Naive thymus-derived CD4-positive, alpha-beta T cell (primary cell): ENCODE data around the gene FNDC3B. TPM values are rescaled to one million over a fixed set of nuclear protein-coding genes. Genes with fewer than 3 reads are reported as not detected.

Experiments
- ATAC-seq: fragments of 150-1000 bp; cut with Tn5 transposase; 2 replicates; pipeline ENCODE4 v1.10.0; 2021; ENCODE audit warnings: mild to moderate bottlenecking, moderate library complexity
- CTCF ChIA-PET: fragments of 350-600 bp; sonication (Branson Sonifier 250); formaldehyde crosslinking; loops from one replicate; lab custom pipeline; 2021; ENCODE audit warnings: antibody characterized with exemption; lab: Charles Lee
- POLR2A ChIA-PET: fragments of 350-600 bp; sonication (Branson Sonifier 250); formaldehyde crosslinking; loops from one replicate; lab custom pipeline; 2021; ENCODE audit warnings: antibody characterized with exemption, inconsistent platforms; lab: Charles Lee
- DNase-seq, 9 donors: peaks; one replicate each; pipeline versions ENCODE4 v3.0.0 to v3.0.0-alpha.2; 2020 to 2022; ENCODE audit warnings: mixed read lengths in 1 of 9
- H3K27ac ChIP-seq: one replicate; pipeline ENCODE4 v1.7.0; 2013; ENCODE audit warnings: mild to moderate bottlenecking, low read depth, low read length, moderate library complexity
- H3K27me3 ChIP-seq, 2 donors: one replicate each; pipeline ENCODE4 v1.7.0; 2013; ENCODE audit warnings: low read length in 2 of 2, mild to moderate bottlenecking in 2 of 2, moderate library complexity in 2 of 2; ENCODE audit not compliant: control insufficient read depth in 2 of 2, insufficient read depth in 2 of 2
- H3K36me3 ChIP-seq, 3 experiments: 1 replicate in 2 of 3; 2 replicates in 1 of 3; pipeline ENCODE4 v1.7.0; 2013; ENCODE audit warnings: low read length in 3 of 3, mild to moderate bottlenecking in 3 of 3, moderate library complexity in 1 of 3; ENCODE audit not compliant: insufficient read depth in 3 of 3, control insufficient read depth in 2 of 3
- H3K4me1 ChIP-seq, 2 donors: one replicate each; pipeline ENCODE4 v1.7.0; 2013; ENCODE audit warnings: low read length in 2 of 2, mild to moderate bottlenecking in 2 of 2, moderate library complexity in 1 of 2; ENCODE audit not compliant: control insufficient read depth in 2 of 2, insufficient read depth in 2 of 2
- H3K4me3 ChIP-seq: 2 replicates; pipeline ENCODE4 v1.7.0; 2013; ENCODE audit warnings: mild to moderate bottlenecking, low read length
- H3K9me3 ChIP-seq, 3 experiments: 1 replicate in 2 of 3; 2 replicates in 1 of 3; pipeline ENCODE4 v1.7.0; 2013; ENCODE audit warnings: low read length in 3 of 3; ENCODE audit not compliant: control insufficient read depth in 2 of 3
- H3K27ac Mint-ChIP-seq, 9 donors: one replicate each; pipeline ENCODE4 v1.8.0; 2020 to 2022; ENCODE audit warnings: mixed read lengths in 9 of 9, mild to moderate bottlenecking in 8 of 9, moderate library complexity in 5 of 9, inconsistent platforms in 2 of 9
- H3K27me3 Mint-ChIP-seq, 5 donors: one replicate each; pipeline ENCODE4 v1.8.0; 2021 to 2022; ENCODE audit warnings: mixed read lengths in 5 of 5, mild to moderate bottlenecking in 1 of 5
- H3K36me3 Mint-ChIP-seq, 5 donors: one replicate each; pipeline ENCODE4 v1.8.0; 2020 to 2022; ENCODE audit warnings: mixed read lengths in 5 of 5, mild to moderate bottlenecking in 3 of 5, inconsistent platforms in 1 of 5
- H3K4me1 Mint-ChIP-seq, 7 donors: one replicate each; pipeline ENCODE4 v1.8.0; 2020 to 2022; ENCODE audit warnings: mixed read lengths in 7 of 7, mild to moderate bottlenecking in 3 of 7, inconsistent platforms in 1 of 7
- H3K4me3 Mint-ChIP-seq, 10 donors: one replicate each; pipeline ENCODE4 v1.8.0; 2020 to 2022; ENCODE audit warnings: mild to moderate bottlenecking in 10 of 10, mixed read lengths in 10 of 10, moderate library complexity in 6 of 10, inconsistent platforms in 2 of 10
- H3K9me3 Mint-ChIP-seq, 11 donors: one replicate each; pipeline ENCODE4 v1.8.0; 2020 to 2022; ENCODE audit warnings: mixed read lengths in 11 of 11, mild to moderate bottlenecking in 4 of 11, inconsistent platforms in 1 of 11, moderate library complexity in 1 of 11
- intact Hi-C, 2 donors: fragments of 100-400 bp; cut with micrococcal nuclease; formaldehyde crosslinking; loops; one replicate each; pipeline ENCODE4 v1.15.1; 2023
- polyA plus RNA-seq, 2 donors: library from polyadenylated mRNA; unstranded; fragments of 300-500 nt; fragmentation: Illumina TruSeq; gene quantifications; one replicate each; pipeline ENCODE4 v1.2.3, GENCODE V29; 2021
- total RNA-seq, 6 experiments: library from RNA in 5 of 6; stranded (reverse) in 5 of 6; gene quantifications; 1 replicate in 5 of 6; 2 replicates in 1 of 6; pipeline ENCODE4 v1.2.3 and lab custom pipeline; 2021 to 2026

Gene FNDC3B
- total and polyA plus RNA-seq, 7 experiments from 2014 or later: 8.6 to 78.6 (median 25.6) TPM

DNA sequence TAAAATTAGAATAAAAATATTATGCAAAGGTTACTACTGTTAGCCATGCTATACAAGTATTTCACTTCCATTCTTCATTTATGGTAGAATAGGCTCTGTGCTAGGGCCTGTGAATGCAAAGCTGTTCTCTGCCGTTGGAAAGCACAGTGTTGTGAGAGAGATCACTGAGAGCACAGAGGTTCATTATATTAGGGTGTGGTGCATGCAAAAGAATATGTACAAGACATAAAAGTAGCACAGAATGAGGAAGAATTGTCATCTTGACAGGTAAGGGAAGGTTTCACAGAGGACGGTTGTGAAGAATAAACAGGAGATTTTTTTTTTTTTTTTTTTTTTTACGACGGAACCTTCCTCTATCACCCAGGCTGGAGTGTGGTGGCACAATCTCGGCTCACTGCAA, 25.2 kb upstream of the FNDC3B start:
- Mint-ChIP-seq H3K27me3 (peaks cover 0 to 13% (median 0%) of the 10 kb centered on the region in 5 donors), H3K36me3 (peaks cover 0 to 4% (median 0%) of the 10 kb centered on the region in 5 donors), H3K9me3 (peaks cover 0 to 1% (median 0%) of the 10 kb centered on the region in 11 donors), H3K4me3 (no peak overlapping the region), H3K4me1 (no peaks in the 10 kb centered on the region), H3K27ac (no peak overlapping the region)
- ChIA-PET POLR2A (no interaction called here), CTCF (no interaction called here)
- ATAC-seq (no peak), DNase-seq (no peak)
- H3K27ac ChIP-seq: no peak overlapping the region
- H3K9me3 ChIP-seq: no peaks in the 10 kb centered on the region
- H3K36me3 ChIP-seq: no peaks in the 10 kb centered on the region
- intact Hi-C loops: no loop called here
- no peaks in the 10 kb centered on the region for H3K27me3 ChIP-seq
- H3K4me3 ChIP-seq: no peak overlapping the region
- no peaks in the 10 kb centered on the region for H3K4me1 ChIP-seq

DNA sequence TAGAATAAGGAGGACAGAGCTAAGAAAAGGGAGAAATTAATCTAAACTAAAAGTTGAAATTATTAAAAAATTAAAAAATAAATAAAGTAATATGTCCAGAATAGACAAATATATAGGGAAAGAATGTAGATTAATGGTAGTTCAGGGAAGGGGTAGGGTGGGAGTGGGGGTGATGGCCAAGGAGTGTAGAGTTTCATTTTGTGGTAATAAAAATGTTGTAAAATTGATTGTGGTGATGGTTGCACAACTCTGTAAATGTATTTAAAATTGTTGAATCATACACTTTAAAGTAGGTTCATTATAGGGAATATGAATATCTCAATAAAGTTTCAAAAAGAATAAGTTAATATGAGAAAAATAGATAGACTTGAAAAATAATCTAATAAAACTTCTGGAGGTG, 21.0 kb upstream of the FNDC3B start:
- no peaks in the 10 kb centered on the region for H3K4me1 ChIP-seq
- H3K4me3 ChIP-seq: no peak overlapping the region
- intact Hi-C loops: no loop called here
- Mint-ChIP-seq H3K27me3 (peaks cover 0 to 30% (median 0%) of the 10 kb centered on the region in 5 donors), H3K4me3 (no peak overlapping the region), H3K27ac (no peak overlapping the region), H3K4me1 (no peaks in the 10 kb centered on the region), H3K36me3 (peaks cover 0 to 4% (median 0%) of the 10 kb centered on the region in 5 donors), H3K9me3 (peaks cover 0 to 1% (median 0%) of the 10 kb centered on the region in 11 donors)
- ATAC-seq (no peak), DNase-seq (no peak)
- H3K36me3 ChIP-seq: no peaks in the 10 kb centered on the region
- H3K27ac ChIP-seq: no peak overlapping the region
- ChIA-PET CTCF (no interaction called here), POLR2A (no interaction called here)
- no peaks in the 10 kb centered on the region for H3K9me3 ChIP-seq
- H3K27me3 ChIP-seq: no peaks in the 10 kb centered on the region

DNA sequence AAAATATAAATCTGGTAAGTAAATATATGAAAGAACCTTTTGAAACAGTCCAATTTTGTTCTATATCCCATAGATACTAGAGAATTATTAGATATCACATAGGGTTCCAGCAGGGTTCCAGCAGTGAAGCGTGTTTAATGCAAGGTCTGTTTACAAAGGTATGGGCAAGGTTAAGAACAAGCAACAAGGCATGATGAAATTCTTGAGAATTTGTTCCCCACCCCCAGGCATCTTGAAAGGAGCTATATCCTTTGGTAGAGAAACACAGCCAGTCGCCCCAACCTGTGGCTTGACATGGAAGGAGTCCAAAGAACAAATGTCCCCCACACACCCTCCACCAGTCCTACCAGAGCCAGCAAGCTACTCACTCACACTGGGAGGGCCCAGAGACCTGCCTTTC, 18.6 kb upstream of the FNDC3B start:
- ChIA-PET POLR2A (no interaction called here), CTCF (no interaction called here)
- Histone ChIP-seq H3K9me3 (no peaks in the 10 kb centered on the region), H3K27ac (no peak overlapping the region), H3K4me1 (no peaks in the 10 kb centered on the region), H3K36me3 (no peaks in the 10 kb centered on the region), H3K27me3 (no peaks in the 10 kb centered on the region), H3K4me3 (no peak overlapping the region)
- intact Hi-C loops: no loop called here
- no peak overlapping the region for H3K27ac Mint-ChIP-seq
- H3K27me3 Mint-ChIP-seq: peaks cover 0 to 31% (median 0%) of the 10 kb centered on the region in 5 donors
- DNase-seq (no peak), ATAC-seq (no peak)
- no peaks in the 10 kb centered on the region for H3K36me3 Mint-ChIP-seq
- peaks cover 0 to 1% (median 0%) of the 10 kb centered on the region in 11 donors for H3K9me3 Mint-ChIP-seq
- no peak overlapping the region for H3K4me3 Mint-ChIP-seq
- H3K4me1 Mint-ChIP-seq: no peaks in the 10 kb centered on the region

DNA sequence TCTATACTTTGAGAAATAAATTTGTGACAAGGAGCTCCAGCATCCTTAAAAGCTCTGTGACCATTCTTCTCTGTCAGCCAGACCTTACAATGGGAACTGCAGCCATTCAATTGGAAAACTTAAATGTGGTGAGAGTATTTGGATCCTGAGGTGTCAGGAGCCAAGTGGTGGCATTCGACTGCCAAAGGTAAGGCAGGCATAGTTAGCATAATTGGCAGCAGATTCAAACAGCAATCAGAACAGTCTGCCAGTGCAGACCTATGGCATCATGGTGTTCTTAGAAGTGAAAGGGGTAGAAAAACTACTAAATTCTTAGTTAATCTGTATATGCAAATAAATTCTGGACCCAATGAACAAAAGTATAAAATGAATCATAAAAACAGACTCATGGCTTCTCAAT, 18.2 kb upstream of the FNDC3B start:
- POLR2A ChIA-PET: no interaction called here
- H3K27ac ChIP-seq: no peak overlapping the region
- ATAC-seq (no peak), DNase-seq (no peak)
- H3K9me3 ChIP-seq: no peaks in the 10 kb centered on the region
- intact Hi-C loops: no loop called here
- H3K36me3 Mint-ChIP-seq: no peaks in the 10 kb centered on the region
- H3K4me1 ChIP-seq: no peaks in the 10 kb centered on the region
- H3K36me3 ChIP-seq: no peaks in the 10 kb centered on the region
- no peaks in the 10 kb centered on the region for H3K4me1 Mint-ChIP-seq
- peaks cover 0 to 31% (median 0%) of the 10 kb centered on the region in 5 donors for H3K27me3 Mint-ChIP-seq
- H3K27me3 ChIP-seq: no peaks in the 10 kb centered on the region
- peaks cover 0 to 1% (median 0%) of the 10 kb centered on the region in 11 donors for H3K9me3 Mint-ChIP-seq
- CTCF ChIA-PET: no interaction called here
- H3K4me3 ChIP-seq: no peak overlapping the region
- H3K27ac Mint-ChIP-seq: no peak overlapping the region
- H3K4me3 Mint-ChIP-seq: no peak overlapping the region

DNA sequence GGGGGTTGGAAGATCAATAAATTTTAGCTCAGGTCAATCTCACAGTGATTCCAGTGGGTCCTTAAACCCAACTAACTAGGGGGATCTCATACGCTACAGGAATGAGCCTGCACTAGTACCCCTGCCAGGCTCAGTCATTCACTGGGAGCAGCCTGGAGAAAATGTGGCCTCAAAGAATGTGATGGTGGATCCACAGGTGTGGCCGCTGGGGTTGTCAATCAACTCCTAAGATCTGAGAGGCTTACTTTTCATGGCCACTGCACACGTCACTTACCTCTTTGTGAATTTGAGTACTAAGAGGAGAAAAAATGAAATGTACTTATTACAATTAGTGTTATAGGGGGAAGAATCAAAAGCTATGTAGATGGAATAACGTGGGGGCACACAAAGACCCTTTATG, 17.5 kb upstream of the FNDC3B start:
- peaks cover 0 to 31% (median 0%) of the 10 kb centered on the region in 5 donors for H3K27me3 Mint-ChIP-seq
- Histone ChIP-seq H3K27me3 (no peaks in the 10 kb centered on the region), H3K27ac (no peak overlapping the region), H3K4me1 (no peaks in the 10 kb centered on the region), H3K4me3 (no peak overlapping the region), H3K9me3 (no peaks in the 10 kb centered on the region), H3K36me3 (no peaks in the 10 kb centered on the region)
- H3K9me3 Mint-ChIP-seq: no peaks in the 10 kb centered on the region
- intact Hi-C loops: no loop called here
- ATAC-seq: no peak
- no peak overlapping the region for H3K27ac Mint-ChIP-seq
- H3K4me3 Mint-ChIP-seq: no peak overlapping the region
- POLR2A ChIA-PET: interaction anchor here (1.2 kb wide), 1 partner anchor 17 kb away, joined by 3 read pairs; the partner anchor contains the start of gene FNDC3B
- H3K4me1 Mint-ChIP-seq: no peaks in the 10 kb centered on the region
- DNase-seq: no peak
- H3K36me3 Mint-ChIP-seq: no peaks in the 10 kb centered on the region
- CTCF ChIA-PET: interaction anchor here (0.5 kb wide), 1 partner anchor 23 kb away, joined by 3 read pairs; no protein-coding TSS in a partner anchor

DNA sequence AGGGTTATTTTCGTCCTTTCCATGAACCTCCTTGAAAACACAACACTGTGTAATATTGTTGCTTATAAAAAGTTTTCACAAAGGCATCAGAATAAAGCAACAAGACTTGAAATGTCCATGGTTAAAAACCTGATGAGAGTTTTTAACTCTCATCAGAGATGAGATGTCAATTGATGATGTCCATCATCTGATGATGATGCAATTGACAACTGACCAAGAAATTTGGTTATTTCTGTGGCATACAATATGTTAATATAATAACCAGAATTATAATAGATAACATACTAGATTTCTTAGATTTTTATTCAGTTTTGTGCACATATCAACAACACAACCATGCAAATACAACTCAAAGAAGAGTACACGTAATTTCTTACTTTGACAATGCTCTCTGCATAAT, 15.5 kb upstream of the FNDC3B start:
- H3K27ac ChIP-seq: no peak overlapping the region
- ATAC-seq (no peak), DNase-seq (no peak)
- no peaks in the 10 kb centered on the region for H3K4me1 ChIP-seq
- H3K27ac Mint-ChIP-seq: no peak overlapping the region
- no peaks in the 10 kb centered on the region for H3K36me3 ChIP-seq
- no peaks in the 10 kb centered on the region for H3K4me1 Mint-ChIP-seq
- no peaks in the 10 kb centered on the region for H3K36me3 Mint-ChIP-seq
- no peaks in the 10 kb centered on the region for H3K27me3 ChIP-seq
- no peaks in the 10 kb centered on the region for H3K9me3 Mint-ChIP-seq
- peaks cover 0 to 25% (median 0%) of the 10 kb centered on the region in 5 donors for H3K27me3 Mint-ChIP-seq
- H3K4me3 Mint-ChIP-seq: no peak overlapping the region
- no peaks in the 10 kb centered on the region for H3K9me3 ChIP-seq
- H3K4me3 ChIP-seq: no peak overlapping the region
- POLR2A ChIA-PET: no interaction called here
- intact Hi-C loops: no loop called here
- CTCF ChIA-PET: no interaction called here

DNA sequence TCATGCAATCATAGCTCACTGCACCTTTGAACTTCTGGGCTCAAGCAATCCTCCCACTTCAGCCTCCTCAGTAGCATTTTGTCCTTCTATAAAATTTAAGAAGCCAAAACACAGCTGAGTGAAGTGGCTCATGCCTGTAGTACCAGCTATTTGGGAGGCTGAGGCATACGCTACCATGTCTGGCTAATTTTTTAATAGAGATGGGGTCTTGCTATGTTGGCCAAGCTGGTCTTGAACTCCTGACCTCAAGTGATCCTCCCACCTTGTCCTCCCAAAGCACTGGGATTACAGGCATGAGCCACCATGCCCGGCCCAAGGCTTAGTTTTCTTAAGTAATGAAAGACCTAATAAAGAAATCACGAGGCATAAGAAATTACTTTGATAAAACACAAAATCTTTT, 14.7 kb upstream of the FNDC3B start:
- Histone ChIP-seq H3K36me3 (no peaks in the 10 kb centered on the region), H3K9me3 (no peaks in the 10 kb centered on the region), H3K27ac (no peak overlapping the region), H3K4me1 (no peaks in the 10 kb centered on the region), H3K27me3 (no peaks in the 10 kb centered on the region), H3K4me3 (no peak overlapping the region)
- no peaks in the 10 kb centered on the region for H3K4me1 Mint-ChIP-seq
- no peak for ATAC-seq
- H3K4me3 Mint-ChIP-seq: no peak overlapping the region
- H3K9me3 Mint-ChIP-seq: no peaks in the 10 kb centered on the region
- intact Hi-C loops: no loop called here
- CTCF ChIA-PET: no interaction called here
- H3K36me3 Mint-ChIP-seq: no peaks in the 10 kb centered on the region
- no peak for DNase-seq
- peaks cover 0 to 23% (median 0%) of the 10 kb centered on the region in 5 donors for H3K27me3 Mint-ChIP-seq
- POLR2A ChIA-PET: interaction anchor here (0.7 kb wide), 1 partner anchor 11 kb away, joined by 6 read pairs; no protein-coding TSS in a partner anchor
- H3K27ac Mint-ChIP-seq: no peak overlapping the region
